Left kidney (tissue), 2 donors: ENCODE data around the gene COX4I2. TPM values are rescaled to one million over a fixed set of nuclear protein-coding genes. Genes with fewer than 3 reads are reported as not detected.

Experiments
- DNase-seq: peaks from one replicate; pipeline ENCODE4 v3.0.0-alpha.2; 2013
- polyA plus RNA-seq: library from polyadenylated mRNA; unstranded; fragments of 120-200 nt; gene quantifications from one replicate; pipeline ENCODE4 v1.2.1, GENCODE V29; 2013; ENCODE audit not compliant: insufficient read length

Gene COX4I2
- polyA plus RNA-seq, 1 donor = 0.75 TPM

GRCh38 chr20:31693987-31694661 lies 56.4 kb downstream of the COX4I2 start:
- no peak for DNase-seq

Other genes with a start within 250 kb of the COX4I2 start
- gene DEFB119, start 247.3 kb upstream of the COX4I2 start, polyA plus RNA-seq = not detected
- gene DEFB121, start 231.7 kb upstream of the COX4I2 start, polyA plus RNA-seq = not detected
- gene DEFB123, start 197.3 kb upstream of the COX4I2 start, polyA plus RNA-seq = not detected
- 0.48 TPM for gene DEFB124, start 162.8 kb upstream of the COX4I2 start, polyA plus RNA-seq
- gene REM1, start 162.6 kb upstream of the COX4I2 start, polyA plus RNA-seq = 0.28 TPM
- 139 TPM for gene HM13, start 123.5 kb upstream of the COX4I2 start, polyA plus RNA-seq
- gene ID1, start 32.6 kb upstream of the COX4I2 start, polyA plus RNA-seq = 132 TPM
- 66.2 TPM for gene BCL2L1, start 85.0 kb downstream of the COX4I2 start, polyA plus RNA-seq
- 71.2 TPM for gene TPX2, start 101.4 kb downstream of the COX4I2 start, polyA plus RNA-seq
- 0.76 TPM for gene MYLK2, start 181.4 kb downstream of the COX4I2 start, polyA plus RNA-seq
- gene FOXS1, start 207.7 kb downstream of the COX4I2 start, polyA plus RNA-seq = 3.9 TPM
- 16.0 TPM for gene DUSP15, start 232.6 kb downstream of the COX4I2 start, polyA plus RNA-seq
- 5.5 TPM for gene TTLL9, start 232.7 kb downstream of the COX4I2 start, polyA plus RNA-seq